OCI-LY1 (cell line): ENCODE measurements around the gene VDR.

Experiments used
- H2AFZ ChIP-seq: fragments of 200-600 bp; sonication (generic), shearing (Covaris generic); 2 replicates; pipeline ENCODE4 v1.6.0; 2014; ENCODE audit warnings: antibody characterized with exemption, mild to moderate bottlenecking, low read length
- H3F3A ChIP-seq: fragments of 200-600 bp; sonication (generic), shearing (Covaris generic); 2 replicates; pipeline ENCODE4 v1.6.0; 2014; ENCODE audit warnings: mild to moderate bottlenecking, antibody characterized with exemption, low read length, moderate library complexity; ENCODE audit not compliant: insufficient read depth
- H3K27ac ChIP-seq: fragments of 200-600 bp; sonication (generic); 2 replicates; pipeline ENCODE4 v1.5.1; 2014; ENCODE audit warnings: low read length, mixed run types, mild to moderate bottlenecking, low read depth; ENCODE audit not compliant: poor library complexity, severe bottlenecking
- H3K27me3 ChIP-seq: fragments of 200-600 bp; sonication (generic); 2 replicates; pipeline ENCODE4 v1.6.0; 2014; ENCODE audit warnings: antibody characterized with exemption, mild to moderate bottlenecking, low read length, moderate library complexity; ENCODE audit not compliant: insufficient read depth
- H3K36me3 ChIP-seq: fragments of 200-600 bp; sonication (generic); 2 replicates; pipeline ENCODE4 v1.6.1; 2014; ENCODE audit warnings: mild to moderate bottlenecking, antibody characterized with exemption, low read length, moderate library complexity, mixed read lengths; ENCODE audit not compliant: insufficient read depth
- H3K4me1 ChIP-seq: fragments of 200-600 bp; sonication (generic); 2 replicates; pipeline ENCODE4 v1.5.1; 2014; ENCODE audit warnings: mild to moderate bottlenecking, low read length, moderate library complexity; ENCODE audit not compliant: insufficient read depth, severe bottlenecking
- H3K4me2 ChIP-seq: fragments of 200-600 bp; sonication (generic), shearing (Covaris generic); 2 replicates; pipeline ENCODE4 v1.6.1; 2014; ENCODE audit warnings: low read length
- H3K4me3 ChIP-seq: fragments of 200-600 bp; sonication (generic); 2 replicates; pipeline ENCODE4 v1.5.1; 2014; ENCODE audit warnings: low read length, low read depth, mild to moderate bottlenecking, mixed read lengths; ENCODE audit not compliant: poor library complexity, severe bottlenecking
- H3K79me2 ChIP-seq: fragments of 200-600 bp; shearing (Covaris generic); 2 replicates; pipeline ENCODE4 v1.6.1; 2016; ENCODE audit warnings: mixed run types, low read length, mixed read lengths; ENCODE audit not compliant: insufficient read depth
- H3K9ac ChIP-seq: fragments of 200-600 bp; sonication (generic), shearing (Covaris generic); 2 replicates; pipeline ENCODE4 v1.6.1; 2014; ENCODE audit warnings: mild to moderate bottlenecking, low read length, mixed read lengths
- H3K9me2 ChIP-seq: fragments of 200-600 bp; sonication (generic), shearing (Covaris generic); 2 replicates; pipeline ENCODE4 v1.6.1; 2014; ENCODE audit warnings: low read depth, mild to moderate bottlenecking, low read length, mixed read lengths
- H3K9me3 ChIP-seq: fragments of 200-600 bp; shearing (Covaris generic); 2 replicates; pipeline ENCODE4 v1.6.1; 2014; ENCODE audit warnings: low read length, mixed read lengths
- H4K20me1 ChIP-seq: fragments of 200-600 bp; sonication (generic), shearing (Covaris generic); 2 replicates; pipeline ENCODE4 v1.6.0; 2016; ENCODE audit warnings: mild to moderate bottlenecking, low read length; ENCODE audit not compliant: insufficient read depth
- EZH2 ChIP-seq: fragments of 200-600 bp; sonication (generic), shearing (Covaris generic); IDR thresholded peaks from 2 replicates; pipeline ENCODE4 v1.8.0; 2017; ENCODE audit warnings: borderline replicate concordance, mixed run types, mild to moderate bottlenecking, antibody characterized with exemption, low read length, moderate library complexity, mixed read lengths
- TF ChIP-seq, protein P1 (sequence below): fragments of 200-600 bp; sonication (generic), shearing (Covaris generic); IDR thresholded peaks from 2 replicates; pipeline ENCODE4 v1.5.1; 2017; ENCODE audit warnings: mild to moderate bottlenecking, antibody characterized with exemption, low read length, moderate library complexity, mixed read lengths

VDR gene

DNA sequence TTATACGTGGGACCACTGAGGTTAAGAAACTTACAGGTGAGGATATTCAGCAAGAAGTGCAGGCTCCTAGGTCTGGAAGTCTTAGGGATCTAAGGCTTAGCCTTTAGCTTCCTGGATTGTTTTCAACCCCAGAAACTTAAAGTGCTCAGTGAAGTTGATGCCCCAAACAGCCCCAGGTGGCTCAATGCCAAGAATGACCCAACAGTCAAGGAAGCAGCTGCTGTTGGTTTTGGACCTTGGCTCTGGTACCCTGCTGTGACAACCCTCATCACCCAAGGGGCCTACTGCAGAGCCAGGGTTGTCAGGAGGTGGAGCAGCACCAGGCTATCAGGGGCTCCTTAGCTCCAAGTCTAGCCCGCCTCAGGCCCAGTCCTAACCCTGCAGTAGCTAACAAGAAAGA, 36.8 kb downstream of the VDR start:
- no peak overlapping the region for H3K9ac ChIP-seq
- no peak overlapping the region for H3K4me3 ChIP-seq
- H3K79me2 ChIP-seq: no peaks in the 10 kb centered on the region
- no peaks in the 10 kb centered on the region for H3K9me3 ChIP-seq
- TF ChIP-seq, protein P1, sequence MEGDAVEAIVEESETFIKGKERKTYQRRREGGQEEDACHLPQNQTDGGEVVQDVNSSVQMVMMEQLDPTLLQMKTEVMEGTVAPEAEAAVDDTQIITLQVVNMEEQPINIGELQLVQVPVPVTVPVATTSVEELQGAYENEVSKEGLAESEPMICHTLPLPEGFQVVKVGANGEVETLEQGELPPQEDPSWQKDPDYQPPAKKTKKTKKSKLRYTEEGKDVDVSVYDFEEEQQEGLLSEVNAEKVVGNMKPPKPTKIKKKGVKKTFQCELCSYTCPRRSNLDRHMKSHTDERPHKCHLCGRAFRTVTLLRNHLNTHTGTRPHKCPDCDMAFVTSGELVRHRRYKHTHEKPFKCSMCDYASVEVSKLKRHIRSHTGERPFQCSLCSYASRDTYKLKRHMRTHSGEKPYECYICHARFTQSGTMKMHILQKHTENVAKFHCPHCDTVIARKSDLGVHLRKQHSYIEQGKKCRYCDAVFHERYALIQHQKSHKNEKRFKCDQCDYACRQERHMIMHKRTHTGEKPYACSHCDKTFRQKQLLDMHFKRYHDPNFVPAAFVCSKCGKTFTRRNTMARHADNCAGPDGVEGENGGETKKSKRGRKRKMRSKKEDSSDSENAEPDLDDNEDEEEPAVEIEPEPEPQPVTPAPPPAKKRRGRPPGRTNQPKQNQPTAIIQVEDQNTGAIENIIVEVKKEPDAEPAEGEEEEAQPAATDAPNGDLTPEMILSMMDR: no peak
- TF ChIP-seq EZH2: no peak
- H3K27ac ChIP-seq: no peak overlapping the region
- no peaks in the 10 kb centered on the region; the same call in 1 of the 2 replicates for H3K36me3 ChIP-seq
- H3K9me2 ChIP-seq: no peaks in the 10 kb centered on the region
- H4K20me1 ChIP-seq: no peaks in the 10 kb centered on the region
- H3K4me1 ChIP-seq: peaks cover 12% of the 10 kb centered on the region
- no peak overlapping the region for H3K4me2 ChIP-seq
- no peaks in the 10 kb centered on the region for H3F3A ChIP-seq
- no peaks in the 10 kb centered on the region; the same call in 1 of the 2 replicates for H3K27me3 ChIP-seq
- no peak overlapping the region for H2AFZ ChIP-seq

DNA sequence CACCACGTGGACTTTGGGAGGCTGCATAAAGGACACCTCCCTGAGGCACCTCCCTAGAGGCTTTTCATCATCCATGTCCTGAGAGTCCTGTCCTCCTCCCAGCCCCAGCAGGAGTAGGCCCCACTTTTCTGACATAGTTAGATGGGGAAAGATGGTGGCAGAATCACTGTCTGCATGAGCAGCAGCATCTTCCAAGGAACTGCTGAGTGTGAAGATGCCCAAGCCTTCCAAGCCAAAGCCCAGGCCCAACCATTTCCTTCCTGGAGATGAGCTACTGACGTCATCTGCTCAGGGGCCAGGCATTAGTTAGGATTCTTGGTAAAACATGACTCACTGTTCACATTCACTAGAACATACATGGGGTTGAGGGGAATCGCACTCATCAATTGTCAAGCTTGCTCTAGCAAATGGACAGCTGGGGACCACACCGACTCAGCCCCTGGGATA, 37.3 kb downstream of the VDR start:
- no peak overlapping the region for H3K27ac ChIP-seq
- H3K9me3 ChIP-seq: no peaks in the 10 kb centered on the region
- no peak overlapping the region for H3K4me3 ChIP-seq
- H3K79me2 ChIP-seq: no peaks in the 10 kb centered on the region
- no peaks in the 10 kb centered on the region; the same call in 1 of the 2 replicates for H3K27me3 ChIP-seq
- no peak overlapping the region for H2AFZ ChIP-seq
- H3F3A ChIP-seq: no peaks in the 10 kb centered on the region
- H3K4me2 ChIP-seq: no peak overlapping the region
- no peak for TF ChIP-seq EZH2
- TF ChIP-seq, protein P1: no peak
- H4K20me1 ChIP-seq: no peaks in the 10 kb centered on the region
- no peaks in the 10 kb centered on the region; the same call in 1 of the 2 replicates for H3K36me3 ChIP-seq
- H3K4me1 ChIP-seq: peaks cover 12% of the 10 kb centered on the region
- no peak overlapping the region for H3K9ac ChIP-seq
- H3K9me2 ChIP-seq: no peaks in the 10 kb centered on the region

DNA sequence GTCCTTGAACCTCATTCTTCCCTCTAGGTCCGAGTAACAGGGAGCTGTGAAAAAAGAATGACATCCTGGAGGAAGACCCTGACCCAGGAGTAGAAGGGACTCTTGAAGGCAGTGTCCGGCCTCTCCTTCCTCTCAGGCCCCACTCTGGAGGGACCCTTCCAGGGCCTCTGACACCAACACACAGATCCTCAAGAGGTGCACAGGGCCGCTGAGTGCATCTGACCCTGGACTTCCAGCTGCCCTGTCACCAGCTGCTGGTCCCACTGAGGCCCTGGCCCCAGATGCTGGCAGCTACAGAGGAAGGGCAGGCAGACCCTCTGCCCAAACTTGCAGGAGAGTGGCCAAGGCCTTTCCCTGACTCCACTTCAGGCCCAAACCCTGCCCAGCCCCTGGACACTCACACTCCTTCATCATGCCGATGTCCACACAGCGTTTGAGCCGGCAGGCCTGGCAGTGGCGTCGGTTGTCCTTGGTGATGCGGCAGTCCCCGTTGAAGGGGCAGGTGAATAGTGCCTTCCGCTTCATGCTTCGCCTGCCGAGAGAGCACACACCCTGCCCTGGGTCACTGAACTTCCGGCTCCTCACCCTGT, 40.1 kb downstream of the VDR start:
- no peak overlapping the region for H3K4me2 ChIP-seq
- no peaks in the 10 kb centered on the region for H3F3A ChIP-seq
- no peaks in the 10 kb centered on the region for H3K79me2 ChIP-seq
- no peaks in the 10 kb centered on the region for H3K9me3 ChIP-seq
- TF ChIP-seq EZH2: no peak
- TF ChIP-seq, protein P1: no peak
- H3K9me2 ChIP-seq: no peaks in the 10 kb centered on the region
- no peaks in the 10 kb centered on the region; the same call in 1 of the 2 replicates for H3K36me3 ChIP-seq
- no peak overlapping the region for H3K27ac ChIP-seq
- no peak overlapping the region for H3K4me3 ChIP-seq
- no peak overlapping the region for H2AFZ ChIP-seq
- no peaks in the 10 kb centered on the region; the same call in 1 of the 2 replicates for H3K27me3 ChIP-seq
- H4K20me1 ChIP-seq: no peaks in the 10 kb centered on the region
- peaks cover 12% of the 10 kb centered on the region for H3K4me1 ChIP-seq
- no peak overlapping the region for H3K9ac ChIP-seq
